GM12865 (cell line): ENCODE data around the gene PUM1.

Experiments
- DNase-seq: peaks from one replicate; pipeline ENCODE4 v3.0.0; 2010; ENCODE audit warnings: low read depth
- H3K4me3 ChIP-seq: 2 replicates; pipeline ENCODE4 v1.5.1; 2011; ENCODE audit warnings: mild to moderate bottlenecking, low read depth, low read length, control low read depth
- TF ChIP-seq, protein P1 (sequence below): IDR thresholded peaks from 2 replicates; pipeline ENCODE4 v1.5.1; 2011; ENCODE audit warnings: low read length, control low read depth, low read depth, inconsistent platforms; ENCODE audit not compliant: insufficient read depth; ENCODE audit errors: missing control alignments

The PUM1 gene

DNA sequence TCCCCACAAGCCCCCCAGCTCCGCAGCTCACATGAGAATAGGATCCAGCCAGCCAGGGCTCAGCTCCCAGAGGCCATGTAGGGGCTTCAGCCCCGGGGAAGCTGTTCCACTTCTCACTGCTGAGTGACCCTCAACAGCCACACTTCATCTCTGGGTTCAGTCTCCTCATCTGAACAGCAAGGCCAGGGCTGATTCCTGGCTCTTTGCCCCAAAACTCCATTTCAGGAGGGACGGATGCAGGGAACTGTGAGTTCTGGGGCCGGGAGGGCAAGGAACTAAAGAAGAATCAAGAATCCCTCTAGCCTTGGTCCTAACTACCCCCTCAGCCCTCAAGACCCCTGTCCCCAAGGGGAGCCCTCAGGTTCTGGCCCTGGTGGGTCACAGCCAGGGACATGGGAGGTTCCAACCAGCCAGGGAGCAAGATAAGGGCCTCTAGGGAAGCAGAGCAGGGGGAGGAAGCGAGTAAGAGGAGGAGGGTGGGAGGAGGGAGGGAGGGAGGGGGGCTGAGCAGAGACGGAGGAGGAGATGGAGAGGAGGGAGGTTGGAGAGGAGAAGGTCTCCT lies 170.1 kb downstream of the PUM1 start:
- DNase-seq = no peak
- TF ChIP-seq, protein P1, sequence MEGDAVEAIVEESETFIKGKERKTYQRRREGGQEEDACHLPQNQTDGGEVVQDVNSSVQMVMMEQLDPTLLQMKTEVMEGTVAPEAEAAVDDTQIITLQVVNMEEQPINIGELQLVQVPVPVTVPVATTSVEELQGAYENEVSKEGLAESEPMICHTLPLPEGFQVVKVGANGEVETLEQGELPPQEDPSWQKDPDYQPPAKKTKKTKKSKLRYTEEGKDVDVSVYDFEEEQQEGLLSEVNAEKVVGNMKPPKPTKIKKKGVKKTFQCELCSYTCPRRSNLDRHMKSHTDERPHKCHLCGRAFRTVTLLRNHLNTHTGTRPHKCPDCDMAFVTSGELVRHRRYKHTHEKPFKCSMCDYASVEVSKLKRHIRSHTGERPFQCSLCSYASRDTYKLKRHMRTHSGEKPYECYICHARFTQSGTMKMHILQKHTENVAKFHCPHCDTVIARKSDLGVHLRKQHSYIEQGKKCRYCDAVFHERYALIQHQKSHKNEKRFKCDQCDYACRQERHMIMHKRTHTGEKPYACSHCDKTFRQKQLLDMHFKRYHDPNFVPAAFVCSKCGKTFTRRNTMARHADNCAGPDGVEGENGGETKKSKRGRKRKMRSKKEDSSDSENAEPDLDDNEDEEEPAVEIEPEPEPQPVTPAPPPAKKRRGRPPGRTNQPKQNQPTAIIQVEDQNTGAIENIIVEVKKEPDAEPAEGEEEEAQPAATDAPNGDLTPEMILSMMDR = no peak

GRCh38 chr1:30894508-30894973 lies 171.0 kb downstream of the PUM1 start:
- H3K4me3 ChIP-seq = no peak overlapping the region
- no peak for DNase-seq
- TF ChIP-seq, protein P1 = no peak

More for the DNA sequence above, 170.1 kb downstream of the PUM1 start:
- no peak overlapping the region for H3K4me3 ChIP-seq

DNA sequence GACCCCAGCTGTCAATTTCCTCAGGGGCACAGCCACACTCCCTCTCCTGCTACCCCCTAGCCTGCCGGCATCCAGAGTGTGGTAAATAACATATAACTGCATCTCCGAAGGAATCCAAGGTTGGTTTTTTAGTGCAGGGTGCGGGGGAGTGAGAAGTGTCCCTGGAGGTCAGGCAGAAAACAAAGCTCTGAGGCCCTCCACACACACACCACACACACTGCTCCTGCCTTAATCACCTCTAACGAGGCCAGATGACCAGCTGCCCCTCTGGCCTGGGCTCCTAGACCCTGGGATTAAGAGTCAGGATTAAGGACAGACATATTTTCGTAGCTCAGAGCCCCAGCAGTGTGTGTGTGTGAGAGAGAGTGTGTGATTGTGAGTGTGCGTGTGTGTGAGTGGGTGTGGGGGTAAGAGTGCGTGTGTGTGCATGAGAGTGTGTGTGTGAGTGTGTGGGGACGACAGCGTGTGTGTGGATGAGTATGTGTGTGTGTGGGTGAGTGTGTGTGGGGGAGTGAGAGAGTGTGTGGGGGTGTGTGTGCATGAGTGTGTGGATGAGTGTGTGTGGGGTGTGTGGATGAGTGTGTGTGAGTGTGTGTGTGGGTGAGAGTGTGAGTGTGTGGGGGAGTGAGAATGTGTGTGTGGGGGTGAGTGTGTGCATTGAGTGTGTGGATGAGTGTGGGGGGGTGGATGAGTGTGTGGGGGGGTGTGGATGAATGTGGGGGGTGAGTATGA lies 171.6 kb downstream of the PUM1 start:
- TF ChIP-seq, protein P1 = no peak
- H3K4me3 ChIP-seq = no peak overlapping the region
- no peak for DNase-seq

DNA sequence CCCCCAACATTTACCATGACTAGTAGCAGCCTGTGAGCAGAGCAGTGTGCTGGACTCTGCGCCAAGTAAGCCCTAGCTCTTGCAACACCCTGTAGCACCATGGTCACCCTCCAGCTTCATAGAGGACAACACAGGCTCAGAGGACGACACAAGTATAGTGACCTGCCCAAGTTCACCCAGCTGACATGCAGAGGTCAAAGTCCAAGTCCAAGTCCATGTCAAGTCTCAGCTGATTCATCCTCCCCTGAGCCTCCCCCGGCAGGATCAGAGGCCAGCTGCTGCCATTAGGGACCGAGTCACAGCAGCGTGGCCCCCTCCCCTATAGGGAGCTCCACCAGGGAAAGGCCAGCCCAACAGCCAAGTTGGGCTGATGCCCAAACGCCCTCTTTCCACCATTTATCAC lies 172.8 kb downstream of the PUM1 start:
- TF ChIP-seq, protein P1 = no peak
- no peak for DNase-seq

GRCh38 chr1:30891227-30891552 lies 174.3 kb downstream of the PUM1 start:
- no peak for DNase-seq
- TF ChIP-seq, protein P1 = no peak
- H3K4me3 ChIP-seq = no peak overlapping the region

More for the DNA sequence above, 172.8 kb downstream of the PUM1 start:
- H3K4me3 ChIP-seq = no peak overlapping the region

DNA sequence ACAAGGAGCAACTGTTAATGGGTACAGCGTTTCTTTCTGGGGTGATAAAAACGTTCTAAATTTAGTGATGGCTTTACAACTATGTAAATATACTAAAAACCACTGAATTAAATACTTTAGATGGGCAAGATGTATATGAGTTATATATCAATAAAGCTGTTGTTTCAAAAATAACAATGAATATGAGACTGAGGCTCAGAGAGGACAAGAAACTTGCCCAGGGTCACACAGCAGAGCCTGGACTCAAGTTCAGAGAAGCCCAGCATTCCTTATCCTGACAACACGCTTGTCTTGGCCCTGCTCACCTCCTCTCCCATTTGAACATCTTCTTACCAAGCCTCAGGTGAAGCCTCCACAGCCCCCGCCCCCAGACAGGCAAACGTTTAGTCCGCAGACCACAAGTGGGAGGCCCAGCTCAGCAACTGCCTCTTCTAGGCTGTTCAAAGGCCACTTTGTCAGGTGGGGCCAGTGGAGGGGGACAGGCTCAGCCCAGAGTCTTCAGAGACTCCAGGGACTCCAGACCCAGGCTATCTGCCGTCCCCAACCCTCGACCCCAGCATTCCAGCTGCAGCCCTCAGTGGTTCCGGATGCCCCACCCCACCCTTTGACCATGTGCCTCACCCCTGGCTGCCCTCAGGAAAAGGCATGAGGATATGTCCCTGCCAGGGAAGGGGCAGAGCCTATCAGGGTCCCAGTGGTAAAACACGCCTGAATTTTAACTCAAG lies 174.9 kb downstream of the PUM1 start:
- no peak for DNase-seq
- TF ChIP-seq, protein P1 = no peak
- H3K4me3 ChIP-seq = no peak overlapping the region
